ENCODE results near the gene RASGEF1B.

DNA sequence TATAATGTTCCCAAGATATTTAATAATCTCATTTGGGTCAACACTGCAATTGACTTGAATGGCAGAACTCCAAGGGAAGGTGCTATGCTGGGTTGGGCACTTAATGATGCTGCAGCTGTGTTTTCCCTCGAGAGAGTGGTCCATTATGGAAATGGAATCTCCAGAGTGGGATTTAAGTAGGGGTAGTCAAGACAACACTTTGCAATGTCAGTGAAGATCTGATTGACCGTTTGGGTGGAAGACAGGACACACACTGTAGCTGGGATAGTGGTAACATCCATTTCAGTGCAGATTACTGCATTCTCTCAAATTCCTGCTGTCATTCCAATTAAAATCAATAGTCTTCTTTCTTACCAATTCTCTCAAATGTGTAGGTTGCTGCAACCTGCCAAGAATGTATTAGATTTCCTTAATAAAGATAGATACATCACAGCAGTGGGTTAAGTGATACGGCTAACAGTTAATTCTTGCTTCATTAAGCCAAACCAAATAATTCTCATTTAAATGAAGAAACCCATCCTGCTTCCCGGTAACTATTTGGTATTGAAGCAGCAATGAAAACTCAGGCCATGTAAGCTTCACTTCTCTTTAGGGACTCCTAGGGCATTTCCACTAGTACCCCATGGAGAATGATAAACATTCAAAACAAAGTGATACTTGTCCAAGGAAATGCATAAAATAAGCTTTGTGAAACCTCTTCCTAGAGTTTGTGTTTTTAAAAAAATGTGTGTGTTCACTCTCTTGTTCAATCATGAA is 40.5 kb upstream of the RASGEF1B start:
- TF ChIP-seq POLR2A (IDR thresholded peaks at IDR 0.05; ENCODE audit: low read depth, low read length) (no peak), POLR2AphosphoS5 (IDR thresholded peaks at IDR 0.05; ENCODE audit: low read depth, low read length) (no peak), TAF1 (IDR thresholded peaks at IDR 0.05; ENCODE audit: low read depth, low read length) (no peak), PAX5 (IDR thresholded peaks at IDR 0.05; ENCODE audit: insufficient read depth, low read length, severe bottlenecking) (no peak)
